Measurements from ENCODE around the gene MCAM. TPM values are rescaled to one million over a fixed set of nuclear protein-coding genes. Genes with fewer than 3 reads are reported as not detected.
A peak's percentile ranks its signal among the peaks of the same experiment; 100 is the strongest.

MCAM gene
- total RNA-seq, 1 donor, result 11.2 TPM

- Histone ChIP-seq H3K36me3 (ENCODE audit: insufficient read depth, low read length) (peaks cover 25% of the 10 kb centered on the region), H3K9me3 (ENCODE audit: low read depth, low read length) (no peaks in the 10 kb centered on the region), H3K4me1 (ENCODE audit: insufficient read depth, low read length) (peaks cover 15% of the 10 kb centered on the region), H3K79me2 (ENCODE audit: insufficient read depth, low read length) (no peaks in the 10 kb centered on the region), H3K27me3 (ENCODE audit: insufficient read depth, low read length) (no peaks in the 10 kb centered on the region), H3K27ac (ENCODE audit: low read depth, low read length) (no peak overlapping the region), H4K20me1 (ENCODE audit: insufficient read depth, low read length) (no peaks in the 10 kb centered on the region), H3K4me3 (ENCODE audit: insufficient read depth, low read length) (no peak overlapping the region), H2AFZ (ENCODE audit: low read length) (no peak overlapping the region), H3K4me2 (ENCODE audit: insufficient read depth, low read length) (no peak overlapping the region)
- no peak for DNase-seq (ENCODE audit: insufficient read length, low spot score, missing footprints)
- TF ChIP-seq CTCF (IDR thresholded peaks at IDR 0.05; ENCODE audit: extremely low read depth, low read depth, low read length), result no peak
Observed at GRCh38 chr11:119307974-119308373, 9.0 kb downstream of the MCAM start.

- TF ChIP-seq CTCF (IDR thresholded peaks at IDR 0.05; ENCODE audit: extremely low read depth, low read depth, low read length), result no peak
- Histone ChIP-seq H3K4me1 (ENCODE audit: insufficient read depth, low read length) (peaks cover 15% of the 10 kb centered on the region), H4K20me1 (ENCODE audit: insufficient read depth, low read length) (no peaks in the 10 kb centered on the region), H3K4me3 (ENCODE audit: insufficient read depth, low read length) (no peak overlapping the region), H3K9me3 (ENCODE audit: low read depth, low read length) (no peaks in the 10 kb centered on the region), H3K79me2 (ENCODE audit: insufficient read depth, low read length) (no peaks in the 10 kb centered on the region), H2AFZ (ENCODE audit: low read length) (no peak overlapping the region), H3K27ac (ENCODE audit: low read depth, low read length) (peak overlapping the region; percentile 68), H3K4me2 (ENCODE audit: insufficient read depth, low read length) (no peak overlapping the region), H3K27me3 (ENCODE audit: insufficient read depth, low read length) (no peaks in the 10 kb centered on the region), H3K36me3 (ENCODE audit: insufficient read depth, low read length) (peaks cover 33% of the 10 kb centered on the region)
- DNase-seq (ENCODE audit: insufficient read length, low spot score, missing footprints), result no peak
Observed at GRCh38 chr11:119307219-119307618, 9.7 kb downstream of the MCAM start.

- Histone ChIP-seq H3K9me3 (ENCODE audit: low read depth, low read length) (no peaks in the 10 kb centered on the region), H3K4me2 (ENCODE audit: insufficient read depth, low read length) (peak overlapping the region; percentile 1), H3K36me3 (ENCODE audit: insufficient read depth, low read length) (peaks cover 37% of the 10 kb centered on the region), H3K27ac (ENCODE audit: low read depth, low read length) (peak overlapping the region; percentile 68), H3K79me2 (ENCODE audit: insufficient read depth, low read length) (no peaks in the 10 kb centered on the region), H3K27me3 (ENCODE audit: insufficient read depth, low read length) (no peaks in the 10 kb centered on the region), H4K20me1 (ENCODE audit: insufficient read depth, low read length) (no peaks in the 10 kb centered on the region), H3K4me3 (ENCODE audit: insufficient read depth, low read length) (no peak overlapping the region), H2AFZ (ENCODE audit: low read length) (peak overlapping the region; percentile 60), H3K4me1 (ENCODE audit: insufficient read depth, low read length) (peaks cover 15% of the 10 kb centered on the region)
- DNase-seq (ENCODE audit: insufficient read length, low spot score, missing footprints), result peak; percentile 92
- TF ChIP-seq CTCF (IDR thresholded peaks at IDR 0.05; ENCODE audit: extremely low read depth, low read depth, low read length), result no peak
Observed at GRCh38 chr11:119306373-119306890, 10.5 kb downstream of the MCAM start.

GRCh38 chr11:119305556-119306372 is 11.2 kb downstream of the MCAM start:
- peak overlapping the region; percentile 68 for H3K27ac ChIP-seq (ENCODE audit: low read depth, low read length)
- H3K36me3 ChIP-seq (ENCODE audit: insufficient read depth, low read length), result peaks cover 40% of the 10 kb centered on the region
- no peaks in the 10 kb centered on the region for H4K20me1 ChIP-seq (ENCODE audit: insufficient read depth, low read length)
- H3K4me1 ChIP-seq (ENCODE audit: insufficient read depth, low read length), result peaks cover 15% of the 10 kb centered on the region
- no peaks in the 10 kb centered on the region for H3K79me2 ChIP-seq (ENCODE audit: insufficient read depth, low read length)
- peak overlapping the region; percentile 60 for H2AFZ ChIP-seq (ENCODE audit: low read length)
- DNase-seq (ENCODE audit: insufficient read length, low spot score, missing footprints), result peak; percentile 42
- peak overlapping the region; percentile 1 for H3K4me2 ChIP-seq (ENCODE audit: insufficient read depth, low read length)
- no peak for TF ChIP-seq CTCF (IDR thresholded peaks at IDR 0.05; ENCODE audit: extremely low read depth, low read depth, low read length)
- no peak overlapping the region for H3K4me3 ChIP-seq (ENCODE audit: insufficient read depth, low read length)
- H3K9me3 ChIP-seq (ENCODE audit: low read depth, low read length), result no peaks in the 10 kb centered on the region
- H3K27me3 ChIP-seq (ENCODE audit: insufficient read depth, low read length), result no peaks in the 10 kb centered on the region

All from osteoblast (primary cell).